Uterus (tissue), 4 donors: Measurements from ENCODE around the gene PLA2G1B. TPM values are rescaled to one million over a fixed set of nuclear protein-coding genes. Genes with fewer than 3 reads are reported as not detected.

Experiments
- DNase-seq, 2 donors: peaks; one replicate each; pipeline ENCODE4 v3.0.0-alpha.2; 2019 to 2020
- H3K27ac ChIP-seq, 2 donors: fragments of 200-600 bp; sonication (generic); 1 replicate in 1 of 2; 2 replicates in 1 of 2; pipeline ENCODE4 v1.5.1; 2016 to 2018
- H3K27me3 ChIP-seq, 2 donors: fragments of 200-600 bp; sonication (generic); one replicate each; pipeline ENCODE4 v1.5.1; 2018 to 2019; ENCODE audit warnings: control low read depth in 1 of 2
- H3K36me3 ChIP-seq, 2 donors: fragments of 200-600 bp; sonication (generic); one replicate each; pipeline ENCODE4 v1.5.1; 2019; ENCODE audit warnings: control low read depth in 1 of 2
- H3K4me1 ChIP-seq, 2 donors: fragments of 200-600 bp; sonication (generic); one replicate each; pipeline ENCODE4 v1.5.1; 2018 to 2019; ENCODE audit warnings: control low read depth in 1 of 2
- H3K4me3 ChIP-seq, 2 donors: fragments of 200-600 bp; sonication (generic); 1 replicate in 1 of 2; 2 replicates in 1 of 2; pipeline ENCODE4 v1.5.1; 2018 to 2019; ENCODE audit warnings: mild to moderate bottlenecking in 1 of 2
- H3K9me3 ChIP-seq, 2 donors: fragments of 200-600 bp; sonication (generic); one replicate each; pipeline ENCODE4 v1.5.1; 2019; ENCODE audit warnings: control low read depth in 1 of 2
- CTCF ChIP-seq, 4 experiments: fragments of 200-600 bp in 2 of 4; fragments of 450-650 bp in 2 of 4; sonication (generic) in 2 of 4; IDR thresholded peaks; one replicate each; pipeline ENCODE4 v1.5.1; 2016 to 2019; ENCODE audit warnings: antibody characterized with exemption in 4 of 4, mild to moderate bottlenecking in 2 of 4, moderate library complexity in 1 of 4
- POLR2A ChIP-seq, 2 donors: fragments of 450-650 bp; IDR thresholded peaks; one replicate each; pipeline ENCODE4 v1.6.1; 2016; ENCODE audit warnings: antibody characterized with exemption in 2 of 2, mild to moderate bottlenecking in 1 of 2, moderate library complexity in 1 of 2
- intact Hi-C: fragments of 100-400 bp; cut with DNase I; formaldehyde crosslinking; loops from one replicate; pipeline ENCODE4 v1.15.1; 2023; ENCODE audit warnings: low total_unique reads
- total RNA-seq, 4 donors: library from RNA; depleted of rRNA in 3 of 4; stranded (reverse); fragments of >200 nt in 3 of 4; gene quantifications; one replicate each; pipeline versions ENCODE4 v1.1.0 to v1.2.4, GENCODE V29; 2014 to 2023
- donor health status: DM: yes; HTN: yes; CAD: no.

Gene PLA2G1B
- total RNA-seq, 4 donors from 2014 or later = not detected

- H3K4me1 ChIP-seq = peaks cover 0 to 2% of the 10 kb centered on the region in 2 donors
- no peaks in the 10 kb centered on the region for H3K27me3 ChIP-seq
- H3K4me3 ChIP-seq = no peak overlapping the region
- no peaks in the 10 kb centered on the region for H3K9me3 ChIP-seq
- no peaks in the 10 kb centered on the region for H3K36me3 ChIP-seq
- no peak overlapping the region for H3K27ac ChIP-seq
- DNase-seq = no peak
- intact Hi-C loops = loop anchor here (5.0 kb wide), 1 partner anchor 64 kb away; no protein-coding TSS in a partner anchor
- no peak for TF ChIP-seq POLR2A (IDR thresholded peaks at IDR 0.05)
- TF ChIP-seq CTCF (IDR thresholded peaks at IDR 0.05) = no peak
Measured at GRCh38 chr12:120363274-120363855, 35.8 kb upstream of the PLA2G1B start.

- Histone ChIP-seq H3K4me3 (no peak overlapping the region), H3K27me3 (no peaks in the 10 kb centered on the region), H3K36me3 (no peaks in the 10 kb centered on the region), H3K27ac (no peak overlapping the region), H3K9me3 (no peaks in the 10 kb centered on the region), H3K4me1 (no peaks in the 10 kb centered on the region)
- no peak for TF ChIP-seq POLR2A (IDR thresholded peaks at IDR 0.05)
- no peak for TF ChIP-seq CTCF (IDR thresholded peaks at IDR 0.05)
- intact Hi-C loops = loop anchor here (5.0 kb wide), 1 partner anchor 65 kb away; no protein-coding TSS in a partner anchor
- no peak for DNase-seq
Measured at GRCh38 chr12:120362516-120363273, 35.1 kb upstream of the PLA2G1B start.

- peak overlapping the region; percentile 22 to 35 for H3K4me3 ChIP-seq
- H3K9me3 ChIP-seq = no peaks in the 10 kb centered on the region
- DNase-seq = peak; percentile 45 to 62
- intact Hi-C loops = loop anchor here (5.0 kb wide), 1 partner anchor 66 kb away; no protein-coding TSS in a partner anchor
- H3K27me3 ChIP-seq = no peaks in the 10 kb centered on the region
- no peaks in the 10 kb centered on the region for H3K36me3 ChIP-seq
- no peak for TF ChIP-seq CTCF (IDR thresholded peaks at IDR 0.05)
- TF ChIP-seq POLR2A (IDR thresholded peaks at IDR 0.05) = peak in 1 of 2 donors; percentile 30
- H3K27ac ChIP-seq = peak overlapping the region; percentile 44 to 70
- no peaks in the 10 kb centered on the region for H3K4me1 ChIP-seq
Measured at GRCh38 chr12:120361506-120362208, 34.1 kb upstream of the PLA2G1B start.

- intact Hi-C loops = no loop called here
- DNase-seq = no peak
- Histone ChIP-seq H3K9me3 (no peaks in the 10 kb centered on the region), H3K4me1 (no peaks in the 10 kb centered on the region), H3K27me3 (no peaks in the 10 kb centered on the region), H3K4me3 (no peak overlapping the region), H3K36me3 (no peaks in the 10 kb centered on the region), H3K27ac (no peak overlapping the region)
- TF ChIP-seq POLR2A (IDR thresholded peaks at IDR 0.05) = no peak
- TF ChIP-seq CTCF (IDR thresholded peaks at IDR 0.05) = no peak
Measured at GRCh38 chr12:120359128-120359527, 31.5 kb upstream of the PLA2G1B start.
